Naive thymus-derived CD8-positive, alpha-beta T cell (primary cell): ENCODE measurements around the gene ISG15. TPM values are rescaled to one million over a fixed set of nuclear protein-coding genes. Genes with fewer than 3 reads are reported as not detected.

Source experiments
- polyA plus RNA-seq, 3 donors: library from polyadenylated mRNA; unstranded; fragments of 300-500 nt; fragmentation: Illumina TruSeq; gene quantifications; one replicate each; pipeline ENCODE4 v1.2.3, GENCODE V29; 2021
- total RNA-seq, 8 experiments: library from RNA in 2 of 8; stranded (reverse) in 2 of 8; gene quantifications; one replicate each; pipeline ENCODE4 v1.2.3 and lab custom pipeline; 2021 to 2026

ISG15 gene
- total and polyA plus RNA-seq, 5 experiments from 2014 or later = 30.3 to 220 (median 133) TPM

Other genes starting within 250 kb of the ISG15 start
- gene SAMD11, start 89.6 kb upstream of the ISG15 start, total RNA-seq = not detected
- under 1 TPM in 1 of 3 donors, not detected in 2; 0.29 TPM for gene SAMD11, start 89.6 kb upstream of the ISG15 start, polyA plus RNA-seq
- gene NOC2L, start 54.2 kb upstream of the ISG15 start, total RNA-seq = 10 to 100 TPM; 72.3 to 78.3 TPM
- 10 to 100 TPM; 49.5 to 68.2 (median 60.5) TPM for gene NOC2L, start 54.2 kb upstream of the ISG15 start, polyA plus RNA-seq
- 10 to 100 TPM; 36.4 to 37.4 TPM for gene KLHL17, start 52.9 kb upstream of the ISG15 start, total RNA-seq
- 1 to 10 TPM in 2 of 3 donors, under 1 TPM in 1; 0.94 to 2.0 (median 1.1) TPM for gene KLHL17, start 52.9 kb upstream of the ISG15 start, polyA plus RNA-seq
- gene PLEKHN1, start 47.0 kb upstream of the ISG15 start, total RNA-seq = under 1 TPM; 0.60 to 0.93 TPM
- gene PLEKHN1, start 47.0 kb upstream of the ISG15 start, polyA plus RNA-seq = under 1 TPM in 1 of 3 donors, not detected in 2; 0.19 TPM
- not detected for gene PERM1, start 31.4 kb upstream of the ISG15 start, total RNA-seq
- gene PERM1, start 31.4 kb upstream of the ISG15 start, polyA plus RNA-seq = not detected
- not detected for gene HES4, start 13.4 kb upstream of the ISG15 start, total RNA-seq
- under 1 TPM in 1 of 3 donors, not detected in 2; 0.85 TPM for gene HES4, start 13.4 kb upstream of the ISG15 start, polyA plus RNA-seq
- gene AGRN, start 6.6 kb downstream of the ISG15 start, total RNA-seq = 1 to 10 TPM; 6.2 to 6.4 TPM
- gene AGRN, start 6.6 kb downstream of the ISG15 start, polyA plus RNA-seq = under 1 TPM; 0.15 to 0.71 (median 0.47) TPM
- gene RNF223, start 60.8 kb downstream of the ISG15 start, total RNA-seq = not detected
- gene RNF223, start 60.8 kb downstream of the ISG15 start, polyA plus RNA-seq = not detected
- 10 to 100 TPM; 24.9 to 26.5 TPM for gene C1orf159, start 102.6 kb downstream of the ISG15 start, total RNA-seq
- gene C1orf159, start 102.6 kb downstream of the ISG15 start, polyA plus RNA-seq = 10 to 100 TPM in 1 of 3 donors, 1 to 10 TPM in 2; 3.2 to 10.7 (median 6.2) TPM
- gene TTLL10, start 160.4 kb downstream of the ISG15 start, total RNA-seq = not detected
- not detected for gene TTLL10, start 160.4 kb downstream of the ISG15 start, polyA plus RNA-seq
- gene TNFRSF18, start 193.1 kb downstream of the ISG15 start, total RNA-seq = 1 to 10 TPM; 1.5 to 1.6 TPM
- 1 to 10 TPM in 1 of 3 donors, not detected in 2; 2.3 TPM for gene TNFRSF18, start 193.1 kb downstream of the ISG15 start, polyA plus RNA-seq
- gene TNFRSF4, start 200.7 kb downstream of the ISG15 start, total RNA-seq = under 1 TPM; 0.44 to 0.73 TPM
- gene TNFRSF4, start 200.7 kb downstream of the ISG15 start, polyA plus RNA-seq = under 1 TPM; 0.30 to 0.62 (median 0.30) TPM
- 100 to 1,000 TPM; 110 to 115 TPM for gene SDF4, start 218.5 kb downstream of the ISG15 start, total RNA-seq
- gene SDF4, start 218.5 kb downstream of the ISG15 start, polyA plus RNA-seq = 10 to 100 TPM; 73.8 to 86.3 (median 76.7) TPM
- 10 to 100 TPM; 21.4 to 23.6 TPM for gene B3GALT6, start 218.7 kb downstream of the ISG15 start, total RNA-seq
- 10 to 100 TPM in 2 of 3 donors, 1 to 10 TPM in 1; 8.8 to 24.6 (median 14.6) TPM for gene B3GALT6, start 218.7 kb downstream of the ISG15 start, polyA plus RNA-seq
- 1 to 10 TPM; 5.0 to 7.1 TPM for gene C1QTNF12, start 233.2 kb downstream of the ISG15 start, total RNA-seq
- gene C1QTNF12, start 233.2 kb downstream of the ISG15 start, polyA plus RNA-seq = under 1 TPM in 1 of 3 donors, not detected in 2; 0.22 TPM